ENCODE results near the gene CDH4.

GRCh38 chr20:61806314-61806713 is 554.3 kb downstream of the CDH4 start:
- TF ChIP-seq EZH2 (IDR thresholded peaks at IDR 0.05; ENCODE audit: borderline replicate concordance, low read depth, low read length, severe bottlenecking) = no peak
- TF ChIP-seq CTCF (IDR thresholded peaks at IDR 0.05; ENCODE audit: borderline replicate concordance, extremely low read depth, low read length, poor library complexity, severe bottlenecking) = no peak
